NB4 (cell line): Measurements from ENCODE around the gene SAYSD1.
"Not testable (repeated sequence)": the region's sequence is repeated elsewhere in the genome, so short reads cannot be mapped to it uniquely, and the experiment has no call there.

Source experiments
- DNase-seq: peaks from one replicate; pipeline ENCODE4 v3.0.0; 2010; ENCODE audit warnings: low read depth
- H3K4me3 ChIP-seq: one replicate; pipeline ENCODE4 v1.5.1; 2011; ENCODE audit warnings: mild to moderate bottlenecking, low read depth, low read length, moderate library complexity
- CTCF ChIP-seq: IDR thresholded peaks from one replicate; pipeline ENCODE4 v1.5.1; 2012; ENCODE audit warnings: low read depth, low read length
- MAX ChIP-seq: IDR thresholded peaks from 2 replicates; pipeline ENCODE4 v1.6.1; 2011; ENCODE audit warnings: low read depth, low read length
- MYC ChIP-seq: IDR thresholded peaks from 2 replicates; pipeline ENCODE4 v1.6.1; 2011; ENCODE audit warnings: low read depth, low read length
- POLR2A ChIP-seq: IDR thresholded peaks from 2 replicates; pipeline ENCODE4 v1.6.1; 2011; ENCODE audit warnings: mild to moderate bottlenecking; ENCODE audit not compliant: insufficient read length; ENCODE audit errors: extremely low read depth

The SAYSD1 gene

GRCh38 chr6:39152262-39152661, 37.3 kb upstream of the SAYSD1 start:
- TF ChIP-seq POLR2A (no peak), MYC (no peak), CTCF (no peak), MAX (no peak)
- DNase-seq = no peak
- H3K4me3 ChIP-seq = no peak overlapping the region

- H3K4me3 ChIP-seq = no peak overlapping the region
- TF ChIP-seq MAX (no peak), MYC (no peak)
- no peak for DNase-seq
Measured at GRCh38 chr6:39151211-39151610, 36.2 kb upstream of the SAYSD1 start.

- H3K4me3 ChIP-seq = no peak overlapping the region
- TF ChIP-seq MAX (no peak), CTCF (no peak), MYC (no peak), POLR2A (no peak)
- no peak for DNase-seq
Measured at GRCh38 chr6:39144481-39145173, 29.6 kb upstream of the SAYSD1 start.

GRCh38 chr6:39143238-39143930, 28.4 kb upstream of the SAYSD1 start:
- no peak for DNase-seq
- TF ChIP-seq CTCF = no peak
- no peak for TF ChIP-seq MAX
- no peak for TF ChIP-seq POLR2A
- no peak for TF ChIP-seq MYC

GRCh38 chr6:39140556-39141167, 25.7 kb upstream of the SAYSD1 start:
- TF ChIP-seq CTCF = no peak
- no peak overlapping the region for H3K4me3 ChIP-seq
- no peak for DNase-seq

More at GRCh38 chr6:39143238-39143930, 28.4 kb upstream of the SAYSD1 start:
- no peak overlapping the region for H3K4me3 ChIP-seq

- H3K4me3 ChIP-seq = no peak overlapping the region
- TF ChIP-seq POLR2A (no peak), MYC (no peak), CTCF (no peak), MAX (no peak)
- peak; percentile 59 for DNase-seq
Measured at GRCh38 chr6:39137245-39137644, 22.3 kb upstream of the SAYSD1 start.

- DNase-seq, H3K4me3 ChIP-seq: not testable (repeated sequence)
Measured at GRCh38 chr6:39136207-39136606, 21.2 kb upstream of the SAYSD1 start.

- not testable (repeated sequence) for DNase-seq, H3K4me3 ChIP-seq
Measured at GRCh38 chr6:39134761-39135160, 19.8 kb upstream of the SAYSD1 start.
